GM12865 (cell line): ENCODE data around the gene IFI6.

ENCODE experiments used
- DNase-seq: peaks from one replicate; pipeline ENCODE4 v3.0.0; 2010; ENCODE audit warnings: low read depth
- H3K4me3 ChIP-seq: 2 replicates; pipeline ENCODE4 v1.5.1; 2011; ENCODE audit warnings: mild to moderate bottlenecking, low read depth, low read length, control low read depth
- TF ChIP-seq, protein P1 (sequence below): IDR thresholded peaks from 2 replicates; pipeline ENCODE4 v1.5.1; 2011; ENCODE audit warnings: low read length, control low read depth, low read depth, inconsistent platforms; ENCODE audit not compliant: insufficient read depth; ENCODE audit errors: missing control alignments

IFI6 gene

DNA sequence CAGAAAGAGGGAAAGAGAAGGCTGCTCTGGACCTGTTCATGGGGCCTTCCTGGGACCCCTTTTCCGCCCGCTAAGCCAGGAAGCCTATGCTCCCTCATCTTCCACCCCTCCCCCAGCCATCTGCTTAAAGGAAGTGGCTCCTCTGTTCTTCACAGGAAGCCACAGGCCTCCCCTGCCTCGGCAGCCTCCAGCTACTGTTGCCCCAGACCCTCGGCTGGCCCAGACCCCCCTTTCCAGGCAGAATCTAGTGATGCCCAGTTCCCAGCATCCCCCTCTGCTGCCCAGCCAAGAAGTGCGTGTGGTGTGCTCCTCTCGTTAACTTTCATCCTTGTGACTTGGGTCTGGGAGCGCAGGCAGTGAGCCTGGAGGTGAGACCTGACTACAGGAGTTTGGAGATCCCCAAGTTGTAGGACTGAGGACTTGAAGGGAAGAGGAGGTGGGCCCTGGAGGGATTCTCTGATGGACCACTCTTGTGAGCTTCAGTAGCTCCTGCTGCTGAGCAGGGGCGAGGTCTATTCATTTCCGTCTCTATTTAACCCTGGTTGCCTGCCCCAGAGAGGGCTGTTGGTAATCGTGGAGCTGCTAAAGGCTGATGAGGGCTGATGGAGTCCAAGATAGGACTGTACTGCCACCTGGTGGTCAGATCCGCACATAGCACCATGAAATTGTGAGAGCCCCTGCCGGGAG, 9.1 kb downstream of the IFI6 start:
- H3K4me3 ChIP-seq = peak overlapping the region; percentile 44
- peak; percentile 93 for DNase-seq
- TF ChIP-seq, protein P1, sequence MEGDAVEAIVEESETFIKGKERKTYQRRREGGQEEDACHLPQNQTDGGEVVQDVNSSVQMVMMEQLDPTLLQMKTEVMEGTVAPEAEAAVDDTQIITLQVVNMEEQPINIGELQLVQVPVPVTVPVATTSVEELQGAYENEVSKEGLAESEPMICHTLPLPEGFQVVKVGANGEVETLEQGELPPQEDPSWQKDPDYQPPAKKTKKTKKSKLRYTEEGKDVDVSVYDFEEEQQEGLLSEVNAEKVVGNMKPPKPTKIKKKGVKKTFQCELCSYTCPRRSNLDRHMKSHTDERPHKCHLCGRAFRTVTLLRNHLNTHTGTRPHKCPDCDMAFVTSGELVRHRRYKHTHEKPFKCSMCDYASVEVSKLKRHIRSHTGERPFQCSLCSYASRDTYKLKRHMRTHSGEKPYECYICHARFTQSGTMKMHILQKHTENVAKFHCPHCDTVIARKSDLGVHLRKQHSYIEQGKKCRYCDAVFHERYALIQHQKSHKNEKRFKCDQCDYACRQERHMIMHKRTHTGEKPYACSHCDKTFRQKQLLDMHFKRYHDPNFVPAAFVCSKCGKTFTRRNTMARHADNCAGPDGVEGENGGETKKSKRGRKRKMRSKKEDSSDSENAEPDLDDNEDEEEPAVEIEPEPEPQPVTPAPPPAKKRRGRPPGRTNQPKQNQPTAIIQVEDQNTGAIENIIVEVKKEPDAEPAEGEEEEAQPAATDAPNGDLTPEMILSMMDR = peak; percentile 79

GRCh38 chr1:27662261-27662660, 9.7 kb downstream of the IFI6 start:
- peak overlapping the region; percentile 44 for H3K4me3 ChIP-seq
- TF ChIP-seq, protein P1 = no peak
- no peak for DNase-seq

DNA sequence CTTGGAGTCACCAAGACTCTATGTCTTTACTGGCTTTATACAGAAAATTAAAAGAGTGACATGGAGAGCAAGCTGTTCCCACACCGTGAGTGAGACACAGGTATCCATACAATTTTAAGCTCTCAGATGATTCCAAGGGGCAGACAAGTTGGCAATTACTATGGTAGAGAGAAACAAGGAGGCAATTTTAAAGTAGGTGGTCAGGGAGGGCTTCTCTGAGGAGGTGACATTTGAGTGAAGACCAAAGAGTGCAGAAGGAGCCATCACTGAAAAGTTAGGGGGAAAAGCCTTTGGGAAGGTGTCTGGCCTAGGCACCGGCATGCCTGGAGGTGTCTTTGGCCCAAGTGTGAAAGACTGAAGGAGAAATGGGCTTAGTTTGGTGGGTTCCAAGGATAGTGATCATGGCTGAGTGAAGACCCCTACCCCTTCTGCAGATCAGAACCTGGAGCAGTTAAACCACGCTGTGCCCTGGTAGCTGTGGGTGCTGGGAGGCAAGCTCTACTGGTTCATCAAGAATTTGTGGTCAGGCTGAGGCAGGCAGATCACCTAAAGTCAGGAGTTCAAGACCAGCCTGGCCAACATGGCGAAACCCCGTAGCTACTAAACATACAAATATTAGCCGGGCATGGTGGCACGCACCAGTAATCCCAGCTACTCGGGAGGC, 10.4 kb downstream of the IFI6 start:
- H3K4me3 ChIP-seq = no peak overlapping the region
- DNase-seq = no peak
- TF ChIP-seq, protein P1 = no peak

GRCh38 chr1:27660300-27660835, 11.6 kb downstream of the IFI6 start:
- peak overlapping the region; percentile 59 for H3K4me3 ChIP-seq
- DNase-seq = peak; percentile 50
- TF ChIP-seq, protein P1 = no peak

DNA sequence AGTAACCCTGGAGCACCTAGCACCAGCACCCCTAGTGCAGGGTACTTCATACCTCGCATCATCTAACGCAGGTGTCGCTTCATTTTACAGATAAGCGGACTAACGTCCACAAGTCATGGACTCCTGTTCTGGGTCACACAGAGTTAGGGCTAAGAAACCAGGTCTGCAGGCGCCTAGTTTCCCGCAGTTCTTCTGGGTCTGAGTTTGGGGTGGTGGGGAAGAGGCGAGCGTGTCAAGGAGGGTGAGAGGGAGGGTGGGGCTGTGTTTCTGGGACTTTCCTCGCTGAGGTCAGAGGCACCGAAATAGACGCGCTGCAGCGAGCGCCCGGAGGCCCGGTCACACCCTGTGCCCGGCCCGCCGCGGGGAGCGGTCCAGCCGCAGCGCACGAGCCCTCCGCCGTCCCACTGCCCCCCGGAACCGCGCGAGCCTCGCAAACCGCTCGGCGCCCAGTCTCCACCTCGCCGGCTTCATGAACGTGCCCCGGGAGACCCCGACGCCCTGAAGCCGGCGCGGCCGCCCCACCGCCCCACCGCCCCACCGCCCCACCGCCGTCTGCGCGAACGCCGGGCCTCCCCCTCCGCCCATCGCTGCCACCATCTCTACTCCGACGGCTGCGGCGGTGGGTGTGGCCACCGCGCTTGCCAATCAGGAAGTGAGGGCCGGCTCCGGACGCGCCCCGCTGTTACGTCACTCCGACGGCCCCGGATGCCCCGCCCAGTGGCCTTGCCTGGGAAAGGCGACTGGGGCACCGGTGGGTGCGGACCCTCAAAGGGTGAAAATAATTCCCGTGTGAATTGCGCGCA, 12.3 kb downstream of the IFI6 start:
- DNase-seq = peak; percentile 96
- H3K4me3 ChIP-seq = peak overlapping the region; percentile 60
- TF ChIP-seq, protein P1 = no peak

- H3K4me3 ChIP-seq = peak overlapping the region; percentile 60
- TF ChIP-seq, protein P1 = no peak
- peak; percentile 83 for DNase-seq
Observed at GRCh38 chr1:27658951-27659496, 13.0 kb downstream of the IFI6 start.
